Panc1 (cell line): ENCODE measurements around the gene SYT17.

Experiments
- POLR2AphosphoS5 ChIP-seq: IDR thresholded peaks from 2 replicates; pipeline ENCODE4 v1.6.1; 2012; ENCODE audit warnings: mild to moderate bottlenecking, low read depth, low read length, moderate library complexity
- SIN3A ChIP-seq: IDR thresholded peaks from 2 replicates; pipeline ENCODE4 v1.6.1; 2012; ENCODE audit warnings: low read depth, mild to moderate bottlenecking, low read length, moderate library complexity, borderline replicate concordance; ENCODE audit not compliant: insufficient read depth
- TCF7L2 ChIP-seq: IDR thresholded peaks from 2 replicates; pipeline ENCODE4 v1.6.1; 2011; ENCODE audit warnings: mild to moderate bottlenecking, low read depth, low read length, inconsistent platforms
- TF ChIP-seq, protein P1 (sequence below): fragments of 450-650 bp; IDR thresholded peaks from 2 replicates; pipeline ENCODE4 v1.5.1; 2017; ENCODE audit warnings: mild to moderate bottlenecking
- TF ChIP-seq, protein P2 (sequence below), 2 experiments: IDR thresholded peaks; 2 replicates each; pipeline ENCODE4 v1.6.1; 2011 to 2012; ENCODE audit warnings: low read depth in 2 of 2, control low read depth in 1 of 2, low read length in 1 of 2, mild to moderate bottlenecking in 1 of 2, moderate library complexity in 1 of 2; ENCODE audit not compliant: insufficient read depth in 1 of 2

DNA sequence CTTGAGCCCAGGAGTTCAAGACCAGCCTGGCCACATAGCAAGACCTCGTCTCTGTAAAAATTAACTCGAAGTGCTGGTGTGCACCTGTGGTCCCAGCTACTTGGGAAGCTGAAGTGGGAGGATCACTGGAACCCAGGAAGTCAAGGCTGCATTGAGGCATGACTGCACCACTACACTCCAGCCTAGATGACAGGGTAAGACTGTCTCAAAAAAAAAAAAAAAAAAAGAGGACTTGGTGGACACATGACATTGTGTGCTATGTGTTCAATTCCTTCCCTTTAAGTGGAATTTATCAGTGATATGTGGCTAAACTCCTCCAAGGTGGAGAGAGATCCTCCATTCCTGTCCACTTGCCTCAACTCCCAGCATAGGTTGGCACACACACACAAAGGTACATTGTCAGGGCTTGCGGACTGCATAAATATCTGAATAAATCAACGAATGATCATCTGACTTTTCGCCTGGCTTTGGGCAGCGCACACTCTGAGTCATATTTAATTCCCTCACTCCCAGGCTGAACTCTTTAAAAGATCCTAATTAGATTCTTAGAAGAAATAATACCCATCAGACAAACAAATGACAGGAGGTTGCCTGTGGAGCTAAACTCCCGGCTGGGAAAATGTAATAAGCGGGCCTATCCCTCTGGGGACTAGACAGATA lies 25.0 kb upstream of the SYT17 start:
- TF ChIP-seq, protein P1, sequence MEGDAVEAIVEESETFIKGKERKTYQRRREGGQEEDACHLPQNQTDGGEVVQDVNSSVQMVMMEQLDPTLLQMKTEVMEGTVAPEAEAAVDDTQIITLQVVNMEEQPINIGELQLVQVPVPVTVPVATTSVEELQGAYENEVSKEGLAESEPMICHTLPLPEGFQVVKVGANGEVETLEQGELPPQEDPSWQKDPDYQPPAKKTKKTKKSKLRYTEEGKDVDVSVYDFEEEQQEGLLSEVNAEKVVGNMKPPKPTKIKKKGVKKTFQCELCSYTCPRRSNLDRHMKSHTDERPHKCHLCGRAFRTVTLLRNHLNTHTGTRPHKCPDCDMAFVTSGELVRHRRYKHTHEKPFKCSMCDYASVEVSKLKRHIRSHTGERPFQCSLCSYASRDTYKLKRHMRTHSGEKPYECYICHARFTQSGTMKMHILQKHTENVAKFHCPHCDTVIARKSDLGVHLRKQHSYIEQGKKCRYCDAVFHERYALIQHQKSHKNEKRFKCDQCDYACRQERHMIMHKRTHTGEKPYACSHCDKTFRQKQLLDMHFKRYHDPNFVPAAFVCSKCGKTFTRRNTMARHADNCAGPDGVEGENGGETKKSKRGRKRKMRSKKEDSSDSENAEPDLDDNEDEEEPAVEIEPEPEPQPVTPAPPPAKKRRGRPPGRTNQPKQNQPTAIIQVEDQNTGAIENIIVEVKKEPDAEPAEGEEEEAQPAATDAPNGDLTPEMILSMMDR: no peak
- TF ChIP-seq POLR2AphosphoS5 (no peak), TCF7L2 (no peak), SIN3A (no peak)
- TF ChIP-seq, protein P2, sequence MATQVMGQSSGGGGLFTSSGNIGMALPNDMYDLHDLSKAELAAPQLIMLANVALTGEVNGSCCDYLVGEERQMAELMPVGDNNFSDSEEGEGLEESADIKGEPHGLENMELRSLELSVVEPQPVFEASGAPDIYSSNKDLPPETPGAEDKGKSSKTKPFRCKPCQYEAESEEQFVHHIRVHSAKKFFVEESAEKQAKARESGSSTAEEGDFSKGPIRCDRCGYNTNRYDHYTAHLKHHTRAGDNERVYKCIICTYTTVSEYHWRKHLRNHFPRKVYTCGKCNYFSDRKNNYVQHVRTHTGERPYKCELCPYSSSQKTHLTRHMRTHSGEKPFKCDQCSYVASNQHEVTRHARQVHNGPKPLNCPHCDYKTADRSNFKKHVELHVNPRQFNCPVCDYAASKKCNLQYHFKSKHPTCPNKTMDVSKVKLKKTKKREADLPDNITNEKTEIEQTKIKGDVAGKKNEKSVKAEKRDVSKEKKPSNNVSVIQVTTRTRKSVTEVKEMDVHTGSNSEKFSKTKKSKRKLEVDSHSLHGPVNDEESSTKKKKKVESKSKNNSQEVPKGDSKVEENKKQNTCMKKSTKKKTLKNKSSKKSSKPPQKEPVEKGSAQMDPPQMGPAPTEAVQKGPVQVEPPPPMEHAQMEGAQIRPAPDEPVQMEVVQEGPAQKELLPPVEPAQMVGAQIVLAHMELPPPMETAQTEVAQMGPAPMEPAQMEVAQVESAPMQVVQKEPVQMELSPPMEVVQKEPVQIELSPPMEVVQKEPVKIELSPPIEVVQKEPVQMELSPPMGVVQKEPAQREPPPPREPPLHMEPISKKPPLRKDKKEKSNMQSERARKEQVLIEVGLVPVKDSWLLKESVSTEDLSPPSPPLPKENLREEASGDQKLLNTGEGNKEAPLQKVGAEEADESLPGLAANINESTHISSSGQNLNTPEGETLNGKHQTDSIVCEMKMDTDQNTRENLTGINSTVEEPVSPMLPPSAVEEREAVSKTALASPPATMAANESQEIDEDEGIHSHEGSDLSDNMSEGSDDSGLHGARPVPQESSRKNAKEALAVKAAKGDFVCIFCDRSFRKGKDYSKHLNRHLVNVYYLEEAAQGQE (IDR thresholded peaks at IDR 0.05; ENCODE audit: insufficient read depth in 1 of 2, low read depth in 2 of 2, low read length in 1 of 2): no peak
